Liver (tissue), 9 donors: ENCODE results near the gene ABHD17A. TPM values are rescaled to one million over a fixed set of nuclear protein-coding genes. Genes with fewer than 3 reads are reported as not detected.

Experiments used
- DNase-seq: peaks from one replicate; pipeline ENCODE4 v3.0.0-alpha.2; 2017; ENCODE audit warnings: low spot score
- H3K27ac ChIP-seq, 2 donors: one replicate each; pipeline ENCODE4 v1.7.0; 2013; ENCODE audit warnings: inconsistent platforms in 2 of 2, low read length in 2 of 2, control low read depth in 1 of 2, low read depth in 1 of 2, mild to moderate bottlenecking in 1 of 2
- H3K27me3 ChIP-seq, 4 donors: one replicate each; pipeline versions ENCODE4 v1.6.1 to v1.7.0; 2013; ENCODE audit warnings: low read length in 3 of 4, inconsistent platforms in 1 of 4, mild to moderate bottlenecking in 1 of 4, moderate library complexity in 1 of 4; ENCODE audit not compliant: control insufficient read depth in 4 of 4, insufficient read depth in 4 of 4
- H3K36me3 ChIP-seq, 4 donors: one replicate each; pipeline versions ENCODE4 v1.6.1 to v1.7.0; 2013; ENCODE audit warnings: low read length in 3 of 4, mild to moderate bottlenecking in 3 of 4, low read depth in 1 of 4, moderate library complexity in 1 of 4; ENCODE audit not compliant: control insufficient read depth in 4 of 4, insufficient read depth in 3 of 4
- H3K4me1 ChIP-seq, 4 donors: one replicate each; pipeline versions ENCODE4 v1.6.1 to v1.7.0; 2013; ENCODE audit warnings: low read length in 3 of 4, mild to moderate bottlenecking in 3 of 4, moderate library complexity in 1 of 4; ENCODE audit not compliant: control insufficient read depth in 4 of 4, insufficient read depth in 4 of 4
- H3K4me3 ChIP-seq, 3 donors: one replicate each; pipeline versions ENCODE4 v1.6.1 to v1.7.0; 2013; ENCODE audit warnings: low read length in 3 of 3, control low read depth in 1 of 3, low read depth in 1 of 3, mild to moderate bottlenecking in 1 of 3
- H3K9ac ChIP-seq, 2 donors: one replicate each; pipeline ENCODE4 v1.7.0; 2013; ENCODE audit warnings: low read length in 2 of 2, mild to moderate bottlenecking in 2 of 2, moderate library complexity in 2 of 2, control low read depth in 1 of 2, low read depth in 1 of 2
- H3K9me3 ChIP-seq, 4 donors: one replicate each; pipeline versions ENCODE4 v1.6.1 to v1.7.0; 2013; ENCODE audit warnings: low read length in 3 of 4; ENCODE audit not compliant: control insufficient read depth in 4 of 4
- ATF3 ChIP-seq: IDR thresholded peaks from 2 replicates; pipeline ENCODE4 v1.6.1; 2016; ENCODE audit warnings: antibody characterized with exemption
- EGR1 ChIP-seq, 2 donors: IDR thresholded peaks; 2 replicates each; pipeline ENCODE4 v1.6.1; 2016 to 2018; ENCODE audit warnings: antibody characterized with exemption in 2 of 2, low read depth in 2 of 2
- FOXA1 ChIP-seq: IDR thresholded peaks from 2 replicates; pipeline ENCODE4 v1.6.1; 2016; ENCODE audit warnings: antibody characterized with exemption
- FOXA2 ChIP-seq: IDR thresholded peaks from 2 replicates; pipeline ENCODE4 v1.6.1; 2016; ENCODE audit warnings: antibody characterized with exemption
- GABPA ChIP-seq, 2 donors: IDR thresholded peaks in 1 of 2; conservative IDR thresholded peaks in 1 of 2; 2 replicates each; pipeline ENCODE4 v1.6.1; 2016; ENCODE audit warnings: antibody characterized with exemption in 2 of 2, mild to moderate bottlenecking in 1 of 2, moderate library complexity in 1 of 2
- HNF4A ChIP-seq, 2 donors: conservative IDR thresholded peaks; 2 replicates each; pipeline ENCODE4 v1.6.1; 2016; ENCODE audit warnings: antibody characterized with exemption in 2 of 2, mild to moderate bottlenecking in 2 of 2
- HNF4G ChIP-seq: IDR thresholded peaks from 2 replicates; pipeline ENCODE4 v1.6.1; 2016; ENCODE audit warnings: antibody characterized with exemption
- JUND ChIP-seq, 2 donors: IDR thresholded peaks; 2 replicates each; pipeline ENCODE4 v1.6.1; 2016; ENCODE audit warnings: antibody characterized with exemption in 2 of 2
- NR2F2 ChIP-seq: IDR thresholded peaks from 2 replicates; pipeline ENCODE4 v1.6.1; 2016; ENCODE audit warnings: antibody characterized with exemption
- RAD21 ChIP-seq, 2 donors: IDR thresholded peaks; 2 replicates each; pipeline ENCODE4 v1.6.1; 2016; ENCODE audit warnings: antibody characterized with exemption in 2 of 2, mild to moderate bottlenecking in 2 of 2
- REST ChIP-seq: IDR thresholded peaks from 2 replicates; pipeline ENCODE4 v1.6.1; 2016; ENCODE audit warnings: antibody characterized with exemption, mild to moderate bottlenecking
- RXRA ChIP-seq, 2 donors: IDR thresholded peaks; 2 replicates each; pipeline ENCODE4 v1.6.1; 2017 to 2018; ENCODE audit warnings: antibody characterized with exemption in 2 of 2, mild to moderate bottlenecking in 1 of 2
- SP1 ChIP-seq: IDR thresholded peaks from 2 replicates; pipeline ENCODE4 v1.6.1; 2018; ENCODE audit warnings: antibody characterized with exemption, mild to moderate bottlenecking
- TAF1 ChIP-seq: conservative IDR thresholded peaks from 2 replicates; pipeline ENCODE4 v1.6.1; 2016; ENCODE audit warnings: antibody characterized with exemption, mild to moderate bottlenecking
- YY1 ChIP-seq: IDR thresholded peaks from 2 replicates; pipeline ENCODE4 v1.6.1; 2016; ENCODE audit warnings: antibody characterized with exemption, mild to moderate bottlenecking
- WGBS: extraction: QIAGEN DNeasy Blood & Tissue Kit; methylation state at CpG from one replicate; pipeline ENCODE4 v1.1.7; 2013; 5-methylcytosine and 5-hydroxymethylcytosine counted together
- polyA plus RNA-seq, 2 donors: library from polyadenylated mRNA; stranded (reverse) in 1 of 2; unstranded in 1 of 2; fragments of 200-250 nt in 1 of 2; fragments of >200 nt in 1 of 2; fragmentation: Nextera tagmentation in 1 of 2; extraction: Ambion mirVana in 1 of 2; gene quantifications; one replicate each; pipeline versions ENCODE4 v1.2.1 to v1.2.3, GENCODE V29; 2013 to 2015
- total RNA-seq, 2 donors: library from RNA; depleted of rRNA; stranded (reverse); fragments of >200 nt; gene quantifications; one replicate each; pipeline ENCODE4 v1.2.3, GENCODE V29; 2014
- TF ChIP-seq, protein P1 (sequence below): IDR thresholded peaks from 2 replicates; pipeline ENCODE4 v1.6.1; 2016; ENCODE audit warnings: antibody characterized with exemption
- TF ChIP-seq, protein P2 (sequence below): IDR thresholded peaks from 2 replicates; pipeline ENCODE4 v1.6.1; 2016; ENCODE audit warnings: antibody characterized with exemption
- TF ChIP-seq, protein P3 (sequence below): fragments of 150-350 bp; IDR thresholded peaks from 2 replicates; pipeline ENCODE4 v1.5.1; 2017; ENCODE audit warnings: improper control_type of control experiment, low read depth, low read length; ENCODE audit not compliant: missing input control
- donor health status: healthy.
- donor health status: healthy.
- donor health status: healthy.
- donor health status: healthy.
- donor health status: healthy.

Gene ABHD17A
- total and polyA plus RNA-seq, 4 donors, result 8.1 to 30.2 (median 27.0) TPM

DNA sequence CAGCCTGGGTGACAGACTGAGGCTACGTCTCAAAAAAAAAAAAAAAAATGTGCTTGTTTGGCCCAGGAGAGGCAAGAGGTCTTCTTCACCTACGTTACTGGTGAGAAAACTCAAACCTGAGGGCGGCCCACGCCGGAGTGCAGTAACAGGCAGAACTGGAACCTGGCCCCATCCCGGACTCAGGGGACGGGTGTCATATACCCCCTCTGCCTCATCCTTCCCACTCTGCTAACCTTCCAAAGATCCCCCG is 19.5 kb upstream of the ABHD17A start:
- 47% methylated on average over 8 of the region's 8 CpGs for WGBS
- Histone ChIP-seq H3K9ac (no peak overlapping the region), H3K4me1 (peaks cover 3 to 10% (median 6%) of the 10 kb centered on the region in 4 donors), H3K27ac (peak overlapping the region; percentile 82 to 84), H3K27me3 (no peaks in the 10 kb centered on the region), H3K4me3 (no peak overlapping the region), H3K36me3 (no peaks in the 10 kb centered on the region), H3K9me3 (no peaks in the 10 kb centered on the region)
- TF ChIP-seq ATF3 (no peak), RXRA (IDR thresholded peaks at IDR 0.05) (no peak), SP1 (no peak), YY1 (no peak), REST (no peak), FOXA2 (no peak), TAF1 (no peak), FOXA1 (no peak), EGR1 (IDR thresholded peaks at IDR 0.05; ENCODE audit: low read depth in 2 of 2) (no peak), NR2F2 (no peak), HNF4G (no peak), RAD21 (IDR thresholded peaks at IDR 0.05) (no peak), GABPA (IDR thresholded peaks at IDR 0.05 in 1 of 2, conservative IDR thresholded peaks at IDR 0.05 in 1 of 2) (no peak), JUND (IDR thresholded peaks at IDR 0.05) (no peak), HNF4A (conservative IDR thresholded peaks at IDR 0.05) (no peak)
- TF ChIP-seq, protein P1, sequence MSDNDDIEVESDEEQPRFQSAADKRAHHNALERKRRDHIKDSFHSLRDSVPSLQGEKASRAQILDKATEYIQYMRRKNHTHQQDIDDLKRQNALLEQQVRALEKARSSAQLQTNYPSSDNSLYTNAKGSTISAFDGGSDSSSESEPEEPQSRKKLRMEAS, result no peak
- TF ChIP-seq, protein P2, sequence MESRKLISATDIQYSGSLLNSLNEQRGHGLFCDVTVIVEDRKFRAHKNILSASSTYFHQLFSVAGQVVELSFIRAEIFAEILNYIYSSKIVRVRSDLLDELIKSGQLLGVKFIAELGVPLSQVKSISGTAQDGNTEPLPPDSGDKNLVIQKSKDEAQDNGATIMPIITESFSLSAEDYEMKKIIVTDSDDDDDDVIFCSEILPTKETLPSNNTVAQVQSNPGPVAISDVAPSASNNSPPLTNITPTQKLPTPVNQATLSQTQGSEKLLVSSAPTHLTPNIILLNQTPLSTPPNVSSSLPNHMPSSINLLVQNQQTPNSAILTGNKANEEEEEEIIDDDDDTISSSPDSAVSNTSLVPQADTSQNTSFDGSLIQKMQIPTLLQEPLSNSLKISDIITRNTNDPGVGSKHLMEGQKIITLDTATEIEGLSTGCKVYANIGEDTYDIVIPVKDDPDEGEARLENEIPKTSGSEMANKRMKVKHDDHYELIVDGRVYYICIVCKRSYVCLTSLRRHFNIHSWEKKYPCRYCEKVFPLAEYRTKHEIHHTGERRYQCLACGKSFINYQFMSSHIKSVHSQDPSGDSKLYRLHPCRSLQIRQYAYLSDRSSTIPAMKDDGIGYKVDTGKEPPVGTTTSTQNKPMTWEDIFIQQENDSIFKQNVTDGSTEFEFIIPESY, result no peak
- TF ChIP-seq, protein P3, sequence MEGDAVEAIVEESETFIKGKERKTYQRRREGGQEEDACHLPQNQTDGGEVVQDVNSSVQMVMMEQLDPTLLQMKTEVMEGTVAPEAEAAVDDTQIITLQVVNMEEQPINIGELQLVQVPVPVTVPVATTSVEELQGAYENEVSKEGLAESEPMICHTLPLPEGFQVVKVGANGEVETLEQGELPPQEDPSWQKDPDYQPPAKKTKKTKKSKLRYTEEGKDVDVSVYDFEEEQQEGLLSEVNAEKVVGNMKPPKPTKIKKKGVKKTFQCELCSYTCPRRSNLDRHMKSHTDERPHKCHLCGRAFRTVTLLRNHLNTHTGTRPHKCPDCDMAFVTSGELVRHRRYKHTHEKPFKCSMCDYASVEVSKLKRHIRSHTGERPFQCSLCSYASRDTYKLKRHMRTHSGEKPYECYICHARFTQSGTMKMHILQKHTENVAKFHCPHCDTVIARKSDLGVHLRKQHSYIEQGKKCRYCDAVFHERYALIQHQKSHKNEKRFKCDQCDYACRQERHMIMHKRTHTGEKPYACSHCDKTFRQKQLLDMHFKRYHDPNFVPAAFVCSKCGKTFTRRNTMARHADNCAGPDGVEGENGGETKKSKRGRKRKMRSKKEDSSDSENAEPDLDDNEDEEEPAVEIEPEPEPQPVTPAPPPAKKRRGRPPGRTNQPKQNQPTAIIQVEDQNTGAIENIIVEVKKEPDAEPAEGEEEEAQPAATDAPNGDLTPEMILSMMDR, result no peak
- DNase-seq, result no peak

DNA sequence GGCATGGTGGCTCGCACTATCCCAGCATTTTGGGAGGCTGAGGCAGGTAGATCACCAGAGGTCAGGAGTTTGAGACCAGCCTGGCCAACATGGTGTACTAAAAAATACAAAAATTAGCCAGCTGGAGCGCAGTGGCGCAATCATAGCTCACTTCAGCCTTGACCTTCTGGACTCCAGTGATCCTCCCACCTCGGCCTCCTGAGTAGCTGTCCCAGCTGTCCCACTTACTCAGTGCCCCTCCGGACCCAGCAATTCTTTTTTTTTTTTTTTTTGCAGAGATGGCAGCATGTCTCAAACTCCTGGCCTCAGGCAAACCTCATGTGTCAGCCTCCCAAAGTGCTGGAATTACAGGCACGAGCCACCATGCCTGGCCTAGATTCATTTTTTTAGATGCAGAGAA is 17.6 kb upstream of the ABHD17A start:
- no peaks in the 10 kb centered on the region for H3K36me3 ChIP-seq
- 81% methylated on average over 6 of the region's 6 CpGs for WGBS
- DNase-seq, result no peak
- no peak overlapping the region for H3K9ac ChIP-seq
- peaks cover 3 to 7% (median 6%) of the 10 kb centered on the region in 4 donors for H3K4me1 ChIP-seq
- TF ChIP-seq HNF4A (conservative IDR thresholded peaks at IDR 0.05) (peak in 1 of 2 donors; percentile 11), JUND (IDR thresholded peaks at IDR 0.05) (no peak)
- no peak overlapping the region for H3K4me3 ChIP-seq
- H3K27ac ChIP-seq, result no peak overlapping the region
- H3K9me3 ChIP-seq, result no peaks in the 10 kb centered on the region
- no peaks in the 10 kb centered on the region for H3K27me3 ChIP-seq
